22Rv1 (cell line): ENCODE results near the gene HBEGF.

ENCODE experiments used
- H3K27ac ChIP-seq: fragments of 450-650 bp; 2 replicates; pipeline ENCODE4 v1.5.1; 2017
- ZFX ChIP-seq: fragments of 450-650 bp; IDR thresholded peaks from 2 replicates; pipeline ENCODE4 v1.6.1; 2017; ENCODE audit warnings: antibody characterized with exemption, borderline replicate concordance
- TF ChIP-seq, protein P1 (sequence below): fragments of 450-650 bp; IDR thresholded peaks from 2 replicates; pipeline ENCODE4 v1.5.1; 2017; ENCODE audit warnings: mild to moderate bottlenecking

Gene HBEGF

DNA sequence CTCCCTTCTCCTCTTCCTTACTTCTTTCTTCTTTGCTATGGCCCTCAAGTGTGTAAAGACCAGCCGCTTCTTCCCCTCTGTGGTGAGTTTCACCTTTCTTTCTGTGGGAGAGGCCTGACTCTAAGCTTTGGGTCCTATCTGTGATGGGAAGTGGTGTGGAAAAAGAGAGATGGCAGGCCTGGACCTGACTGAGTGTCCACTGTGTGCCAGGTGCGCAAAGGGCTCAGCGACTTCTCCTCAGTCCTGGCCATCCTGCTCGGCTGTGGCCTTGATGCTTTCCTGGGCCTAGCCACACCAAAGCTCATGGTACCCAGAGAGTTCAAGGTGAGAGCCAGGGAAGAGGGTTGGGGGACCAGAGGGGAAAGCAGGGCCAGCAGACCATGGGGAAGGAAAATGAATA, 19.5 kb upstream of the HBEGF start:
- H3K27ac ChIP-seq: no peak overlapping the region
- no peak for TF ChIP-seq ZFX
- TF ChIP-seq, protein P1, sequence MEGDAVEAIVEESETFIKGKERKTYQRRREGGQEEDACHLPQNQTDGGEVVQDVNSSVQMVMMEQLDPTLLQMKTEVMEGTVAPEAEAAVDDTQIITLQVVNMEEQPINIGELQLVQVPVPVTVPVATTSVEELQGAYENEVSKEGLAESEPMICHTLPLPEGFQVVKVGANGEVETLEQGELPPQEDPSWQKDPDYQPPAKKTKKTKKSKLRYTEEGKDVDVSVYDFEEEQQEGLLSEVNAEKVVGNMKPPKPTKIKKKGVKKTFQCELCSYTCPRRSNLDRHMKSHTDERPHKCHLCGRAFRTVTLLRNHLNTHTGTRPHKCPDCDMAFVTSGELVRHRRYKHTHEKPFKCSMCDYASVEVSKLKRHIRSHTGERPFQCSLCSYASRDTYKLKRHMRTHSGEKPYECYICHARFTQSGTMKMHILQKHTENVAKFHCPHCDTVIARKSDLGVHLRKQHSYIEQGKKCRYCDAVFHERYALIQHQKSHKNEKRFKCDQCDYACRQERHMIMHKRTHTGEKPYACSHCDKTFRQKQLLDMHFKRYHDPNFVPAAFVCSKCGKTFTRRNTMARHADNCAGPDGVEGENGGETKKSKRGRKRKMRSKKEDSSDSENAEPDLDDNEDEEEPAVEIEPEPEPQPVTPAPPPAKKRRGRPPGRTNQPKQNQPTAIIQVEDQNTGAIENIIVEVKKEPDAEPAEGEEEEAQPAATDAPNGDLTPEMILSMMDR: no peak

DNA sequence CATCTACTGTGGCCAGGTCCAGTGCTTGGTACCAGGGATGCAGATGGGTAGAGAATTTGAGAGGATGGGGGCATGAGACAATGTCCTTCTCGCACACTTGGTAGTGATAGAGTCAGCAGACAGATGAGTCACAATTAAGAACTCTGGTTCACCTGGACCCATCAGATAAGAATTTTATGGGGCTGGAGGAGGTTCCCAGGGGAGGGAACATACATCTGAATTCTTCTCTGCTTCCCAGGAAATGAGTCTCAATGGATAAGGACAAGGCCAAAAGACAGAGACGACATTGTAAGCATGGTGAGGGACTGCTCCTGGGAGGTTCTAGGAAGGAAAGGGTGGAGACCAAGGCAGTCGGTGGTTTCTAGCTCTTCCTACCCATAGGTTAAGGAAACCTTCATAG, 18.9 kb upstream of the HBEGF start:
- TF ChIP-seq, protein P1: no peak
- no peak for TF ChIP-seq ZFX
- H3K27ac ChIP-seq: no peak overlapping the region

DNA sequence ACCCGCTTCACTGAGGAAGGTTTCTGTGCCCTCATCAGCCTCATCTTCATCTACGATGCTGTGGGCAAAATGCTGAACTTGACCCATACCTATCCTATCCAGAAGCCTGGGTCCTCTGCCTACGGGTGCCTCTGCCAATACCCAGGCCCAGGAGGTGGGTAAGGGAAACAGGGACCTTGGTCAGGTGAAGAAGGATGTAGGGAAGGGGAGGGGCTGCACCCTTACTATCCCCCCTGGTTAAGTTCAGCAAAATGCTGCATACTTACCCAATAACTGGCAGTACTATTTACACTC, 18.0 kb upstream of the HBEGF start:
- no peak for TF ChIP-seq ZFX
- TF ChIP-seq, protein P1: no peak
- H3K27ac ChIP-seq: no peak overlapping the region

DNA sequence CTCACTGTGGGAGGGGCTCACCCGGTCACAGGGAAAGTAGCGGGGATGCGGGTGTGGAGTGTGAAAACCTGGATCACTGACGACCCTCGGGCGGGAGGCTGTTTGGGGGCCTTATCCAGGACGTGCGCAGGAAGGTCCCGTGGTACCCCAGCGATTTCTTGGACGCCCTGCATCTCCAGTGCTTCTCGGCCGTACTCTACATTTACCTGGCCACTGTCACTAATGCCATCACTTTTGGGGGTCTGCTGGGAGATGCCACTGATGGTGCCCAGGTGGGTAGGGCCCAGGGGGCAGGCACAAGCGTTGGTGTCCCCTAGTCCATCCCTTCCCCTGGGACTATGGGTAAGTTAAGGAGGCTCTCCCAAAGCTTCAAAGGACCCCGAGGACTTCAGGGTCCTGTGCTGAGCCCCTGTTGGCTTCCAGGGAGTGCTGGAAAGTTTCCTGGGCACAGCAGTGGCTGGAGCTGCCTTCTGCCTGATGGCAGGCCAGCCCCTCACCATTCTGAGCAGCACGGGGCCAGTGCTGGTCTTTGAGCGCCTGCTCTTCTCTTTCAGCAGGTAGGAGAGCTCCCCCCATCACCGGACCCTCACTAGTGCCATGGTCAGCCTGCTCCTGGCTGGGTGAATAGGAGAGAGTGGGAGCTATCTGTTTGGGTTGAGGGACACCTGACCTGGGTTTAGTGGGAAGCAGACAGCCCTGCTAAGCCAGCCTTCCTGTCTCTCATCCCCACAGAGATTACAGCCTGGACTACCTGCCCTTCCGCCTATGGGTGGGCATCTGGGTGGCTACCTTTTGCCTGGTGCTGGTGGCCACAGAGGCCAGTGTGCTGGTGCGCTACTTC, 17.4 kb upstream of the HBEGF start:
- no peak overlapping the region for H3K27ac ChIP-seq
- TF ChIP-seq ZFX: no peak
- TF ChIP-seq, protein P1: 0 out of 2 replicates have a peak, but pooled peaks have one; percentile 41

DNA sequence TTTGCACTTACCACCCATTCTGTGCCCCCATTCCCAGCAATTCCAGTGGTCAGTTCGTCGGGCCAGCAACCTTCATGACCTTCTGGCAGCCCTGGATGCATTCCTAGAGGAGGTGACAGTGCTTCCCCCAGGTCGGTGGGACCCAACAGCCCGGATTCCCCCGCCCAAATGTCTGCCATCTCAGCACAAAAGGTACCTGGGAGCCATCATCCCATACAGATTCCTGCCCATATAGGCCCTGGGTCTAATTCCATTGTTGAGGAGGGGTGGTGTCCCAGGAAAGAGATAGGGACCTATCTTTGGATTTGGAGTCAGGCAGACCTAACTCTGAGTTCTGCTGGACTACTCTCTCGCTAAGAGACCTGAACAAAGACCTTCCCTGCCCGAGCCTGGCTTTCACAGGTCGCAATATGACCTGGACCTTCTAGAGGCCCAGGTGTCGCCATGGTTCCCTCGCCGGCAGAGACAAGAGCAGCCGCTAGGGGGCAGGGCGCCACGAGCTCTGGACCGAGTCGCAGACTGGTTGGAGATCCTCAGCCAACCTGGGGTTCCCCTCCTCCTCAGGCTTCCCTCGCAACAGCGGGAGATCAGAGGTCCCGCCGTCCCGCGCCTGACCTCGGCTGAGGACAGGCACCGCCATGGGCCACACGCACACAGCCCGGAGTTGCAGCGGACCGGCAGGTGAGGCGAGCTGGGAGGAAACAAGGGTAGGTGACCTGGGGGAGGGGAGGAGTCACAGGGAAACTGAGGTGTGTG, 16.6 kb upstream of the HBEGF start:
- TF ChIP-seq ZFX: no peak
- TF ChIP-seq, protein P1: peak; percentile 98
- H3K27ac ChIP-seq: no peak overlapping the region

DNA sequence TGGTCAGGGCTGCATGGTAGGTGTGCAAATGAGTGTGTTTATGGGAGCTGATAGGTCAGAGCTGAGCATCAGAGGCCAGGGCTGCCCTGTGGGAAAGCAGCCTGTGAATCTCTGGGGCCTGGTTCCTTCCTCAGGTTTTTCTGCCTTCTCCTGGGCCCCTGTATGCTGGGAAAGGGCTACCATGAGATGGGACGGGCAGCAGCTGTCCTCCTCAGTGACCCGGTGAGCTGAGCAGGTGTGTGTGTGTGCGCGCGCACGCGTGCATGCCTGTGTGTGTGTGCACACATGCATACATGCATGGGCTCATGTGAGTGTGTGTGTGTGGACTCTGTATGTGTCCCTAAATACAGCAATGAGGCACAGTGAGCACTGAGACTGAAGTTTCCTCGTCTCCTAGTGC, 15.9 kb upstream of the HBEGF start:
- no peak overlapping the region for H3K27ac ChIP-seq
- TF ChIP-seq, protein P1: no peak
- TF ChIP-seq ZFX: no peak

DNA sequence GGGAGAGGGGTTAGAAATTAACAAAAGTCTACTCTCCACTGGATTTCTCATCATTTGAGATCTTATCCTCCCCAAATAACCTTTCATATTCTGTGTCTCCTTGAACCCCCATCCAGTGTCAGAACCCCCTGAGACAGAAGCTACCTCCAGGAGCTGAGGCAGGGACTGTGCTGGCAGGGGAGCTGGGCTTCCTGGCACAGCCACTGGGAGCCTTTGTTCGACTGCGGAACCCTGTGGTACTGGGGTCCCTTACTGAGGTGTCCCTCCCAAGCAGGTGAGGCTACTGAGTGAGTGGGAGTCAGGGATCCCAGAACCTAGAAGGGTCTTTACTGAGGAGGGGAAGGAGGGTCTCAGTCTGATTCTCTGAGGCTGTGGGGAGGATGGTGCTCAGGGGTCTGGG, 15.5 kb upstream of the HBEGF start:
- no peak for TF ChIP-seq ZFX
- no peak overlapping the region for H3K27ac ChIP-seq
